GM18870 (cell line): ENCODE measurements around the gene DENND5B.
"Not testable (repeated sequence)": the region's sequence is repeated elsewhere in the genome, so short reads cannot be mapped to it uniquely, and the experiment has no call there.

ENCODE experiments used
- ATAC-seq: cut with Tn5 transposase; IDR thresholded peaks from one replicate; pipeline ENCODE4 v1.9.1; 2021; ENCODE audit warnings: moderate library complexity; ENCODE audit not compliant: unreplicated experiment

The DENND5B gene

DNA sequence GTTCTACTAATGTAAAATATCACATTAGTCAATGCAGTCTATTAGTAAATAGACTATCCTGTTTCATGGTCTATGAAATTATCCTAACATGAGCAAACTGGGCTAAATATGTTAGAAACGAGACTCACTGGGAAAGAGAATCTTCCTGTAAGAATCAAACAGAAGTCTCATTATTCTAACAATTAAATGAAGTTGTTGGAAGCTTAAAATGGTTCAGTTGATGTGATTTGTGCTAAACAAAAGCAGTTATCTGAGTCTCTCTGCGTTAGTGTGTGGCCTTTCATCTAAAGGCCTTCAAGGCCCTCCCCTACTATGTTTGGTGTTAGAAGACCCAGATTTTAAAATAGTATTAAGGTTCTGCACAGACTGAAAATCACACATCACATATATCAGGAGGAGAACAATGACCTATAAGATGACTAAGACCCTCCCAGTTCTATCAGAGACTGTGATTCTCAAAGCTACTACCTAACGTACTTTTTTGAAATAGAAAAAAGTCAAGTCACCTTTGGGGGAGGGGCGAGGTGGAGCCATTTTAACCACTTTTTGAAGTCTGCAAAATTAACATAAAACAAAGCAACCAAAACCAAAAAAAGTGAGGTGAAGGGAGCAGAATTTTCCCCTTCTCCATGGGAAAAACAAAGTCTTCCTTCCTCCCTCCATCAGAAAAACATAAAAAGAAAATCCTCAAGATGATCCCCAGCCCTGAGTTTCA, 82.3 kb downstream of the DENND5B start:
- ATAC-seq: no peak

DNA sequence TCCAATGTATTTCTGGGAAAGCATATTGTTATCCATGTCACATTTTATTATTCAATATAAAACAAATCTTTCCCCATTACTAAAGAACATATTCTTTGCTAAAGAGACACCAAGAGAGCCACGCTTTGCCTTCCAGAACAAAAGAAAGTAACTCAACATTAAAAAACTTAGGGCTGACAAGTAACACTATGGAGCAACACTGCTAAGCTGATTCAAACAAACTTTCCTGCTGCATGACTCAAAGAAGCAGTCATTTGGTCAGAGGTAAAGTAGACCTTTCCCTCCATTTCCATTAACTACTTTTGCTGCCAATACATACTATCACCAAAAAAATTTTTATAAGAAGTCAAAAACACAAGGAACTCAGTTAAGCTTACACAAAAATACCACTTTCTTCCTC, 83.0 kb downstream of the DENND5B start:
- no peak for ATAC-seq

DNA sequence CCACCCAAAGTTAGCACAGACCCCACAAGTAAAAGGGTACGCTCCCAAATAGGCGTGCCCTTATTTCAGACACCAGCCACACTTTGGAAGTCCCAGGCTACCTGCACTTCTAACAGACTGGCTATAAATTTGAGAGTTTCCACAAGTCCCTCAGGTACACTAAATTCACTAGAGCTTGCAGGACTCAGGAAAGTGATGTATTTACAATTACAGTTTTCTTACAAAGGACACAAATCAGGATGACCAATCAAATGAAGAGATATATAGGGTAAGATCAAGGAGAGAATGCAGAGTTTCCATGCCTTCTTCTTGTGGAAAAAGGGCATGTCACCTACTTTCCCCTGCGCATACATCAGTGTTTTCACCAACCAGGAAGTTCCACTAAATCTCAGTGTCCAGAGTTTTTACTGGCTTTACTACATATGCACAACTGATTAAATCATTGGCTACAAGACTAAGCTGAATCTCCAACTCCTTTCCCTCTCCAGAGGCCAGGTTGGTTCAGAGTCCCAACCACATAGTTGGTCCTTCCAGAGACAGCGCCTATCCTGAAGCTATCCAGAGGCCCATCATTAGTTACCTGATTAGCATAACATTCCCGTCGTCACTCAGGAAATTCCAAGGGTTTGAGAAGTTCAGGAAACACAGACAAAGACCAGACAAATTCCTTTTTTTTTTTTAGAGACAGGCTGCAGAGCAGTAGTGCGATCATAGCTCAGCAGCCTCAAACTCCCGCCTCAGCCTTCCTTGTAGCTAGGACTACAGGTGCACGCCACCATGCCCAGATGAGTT, 84.2 kb downstream of the DENND5B start:
- ATAC-seq: no peak

DNA sequence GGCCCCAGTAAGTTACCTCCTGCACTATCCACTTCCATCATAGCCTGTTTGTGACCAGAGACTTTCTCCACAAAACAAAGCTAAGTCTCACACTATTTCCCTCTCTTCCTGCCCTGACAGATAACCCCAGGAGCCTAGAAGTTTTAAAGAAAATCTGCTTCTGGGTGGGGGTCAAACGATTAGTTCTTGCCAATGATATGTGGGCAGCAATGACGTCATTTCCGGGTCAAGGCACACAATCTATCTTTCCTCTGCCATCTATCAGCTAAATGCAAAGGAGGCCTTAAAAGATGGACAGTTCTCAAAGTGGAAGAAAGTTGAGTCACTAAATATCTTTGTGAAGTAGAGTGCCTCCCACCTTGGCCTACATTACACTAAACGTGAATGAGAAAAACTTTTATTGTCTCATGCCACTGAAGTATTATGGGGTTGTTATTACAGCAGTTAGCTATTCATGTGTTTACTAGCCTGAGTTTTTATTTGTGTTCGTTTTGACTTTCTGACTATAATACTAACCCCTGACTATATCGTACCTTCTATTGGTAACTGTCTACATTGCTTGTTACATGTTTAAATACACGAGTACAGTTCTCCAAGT, 86.2 kb downstream of the DENND5B start:
- ATAC-seq: no peak

DNA sequence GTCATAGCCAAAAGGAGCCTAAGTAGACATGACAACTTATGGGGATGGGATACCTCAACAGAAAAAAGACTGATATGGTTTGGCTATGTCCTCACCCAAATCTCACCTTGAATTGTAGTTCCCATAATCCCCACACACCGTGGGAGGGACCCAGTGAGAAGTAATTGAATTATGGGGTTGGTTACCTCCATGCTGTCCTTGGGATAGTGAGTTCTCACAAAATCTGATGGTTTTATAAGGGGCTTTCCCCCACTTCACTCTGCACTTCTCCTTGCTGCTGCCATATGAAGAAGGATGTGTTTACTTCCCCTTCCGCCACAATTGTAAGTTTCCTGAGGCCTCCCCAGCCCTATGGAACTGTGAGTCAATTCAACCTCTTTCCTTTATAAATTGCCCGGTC, 89.9 kb downstream of the DENND5B start:
- ATAC-seq: not testable (repeated sequence)

DNA sequence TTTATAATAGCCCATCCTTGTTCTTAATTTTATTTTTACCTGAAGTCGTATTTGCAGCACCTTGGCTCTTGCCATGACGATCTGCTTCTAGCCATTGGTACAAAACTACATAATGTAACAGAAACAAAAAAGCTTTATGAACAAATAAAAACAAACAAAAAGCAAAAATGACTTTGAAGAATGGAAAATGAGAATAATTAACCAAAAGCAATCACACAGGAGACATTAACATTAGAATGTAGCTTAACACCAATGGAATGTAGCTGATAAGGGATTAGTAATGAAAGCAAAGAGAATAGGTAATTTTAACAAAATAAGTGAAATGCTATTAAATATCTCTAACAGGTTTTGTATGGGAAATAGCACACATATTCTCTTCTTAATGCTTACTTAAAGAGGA, 91.4 kb downstream of the DENND5B start:
- no peak for ATAC-seq

DNA sequence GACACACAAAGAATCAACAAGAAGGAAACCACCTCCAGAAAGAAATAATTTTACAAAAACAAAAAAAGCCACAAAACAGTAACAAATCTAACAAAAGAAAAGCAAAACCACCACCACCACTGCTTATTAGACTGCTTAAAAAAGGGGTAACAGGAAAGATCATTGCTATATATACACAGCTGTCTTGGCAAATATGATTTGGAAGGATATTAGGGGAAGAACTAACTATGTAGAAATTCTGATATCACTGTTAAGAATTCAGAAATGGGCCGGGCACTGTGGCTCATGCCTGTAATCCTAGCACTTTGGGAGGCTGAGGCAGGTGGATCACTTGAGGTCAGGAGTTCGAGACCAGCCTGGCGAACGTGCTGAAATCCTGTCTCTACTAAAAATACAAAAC, 92.5 kb downstream of the DENND5B start:
- no peak for ATAC-seq

DNA sequence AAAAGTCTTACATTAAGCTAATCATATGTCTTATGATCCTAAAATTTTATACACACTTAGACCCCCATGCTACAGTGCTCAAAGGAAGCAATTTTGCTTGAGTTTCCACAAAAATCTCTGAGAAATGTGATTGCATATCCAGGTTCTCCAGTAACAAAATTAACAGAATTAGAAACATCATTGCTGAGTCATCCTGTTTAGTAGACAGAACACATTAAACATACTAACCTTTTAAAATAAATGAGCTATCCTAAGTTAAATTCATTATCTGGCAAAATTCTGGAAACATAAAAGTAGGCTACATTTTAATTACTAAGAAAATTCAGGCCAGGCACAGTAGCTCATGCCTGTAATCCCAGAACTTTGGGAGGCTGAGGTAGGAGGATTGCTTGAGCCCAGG, 94.7 kb downstream of the DENND5B start:
- no peak for ATAC-seq

DNA sequence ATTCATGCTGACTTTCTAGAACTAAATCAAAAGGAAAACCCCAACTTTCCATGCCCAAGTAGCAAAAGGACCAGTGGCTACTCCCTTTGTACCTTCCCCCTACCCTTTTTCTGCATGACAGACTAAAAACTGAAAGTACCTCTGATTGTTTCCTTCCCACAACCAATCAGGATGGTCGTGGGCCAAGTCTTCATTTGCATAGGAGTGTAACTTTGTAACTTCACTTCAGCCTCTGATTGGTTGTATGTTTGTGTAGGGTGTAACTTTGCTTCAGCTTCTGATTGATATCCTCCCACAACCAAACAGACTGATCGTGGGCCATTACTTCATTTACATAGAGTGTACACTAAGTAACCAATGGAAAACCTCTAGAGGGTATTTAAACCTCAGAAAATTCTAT, 96.5 kb downstream of the DENND5B start:
- no peak for ATAC-seq

DNA sequence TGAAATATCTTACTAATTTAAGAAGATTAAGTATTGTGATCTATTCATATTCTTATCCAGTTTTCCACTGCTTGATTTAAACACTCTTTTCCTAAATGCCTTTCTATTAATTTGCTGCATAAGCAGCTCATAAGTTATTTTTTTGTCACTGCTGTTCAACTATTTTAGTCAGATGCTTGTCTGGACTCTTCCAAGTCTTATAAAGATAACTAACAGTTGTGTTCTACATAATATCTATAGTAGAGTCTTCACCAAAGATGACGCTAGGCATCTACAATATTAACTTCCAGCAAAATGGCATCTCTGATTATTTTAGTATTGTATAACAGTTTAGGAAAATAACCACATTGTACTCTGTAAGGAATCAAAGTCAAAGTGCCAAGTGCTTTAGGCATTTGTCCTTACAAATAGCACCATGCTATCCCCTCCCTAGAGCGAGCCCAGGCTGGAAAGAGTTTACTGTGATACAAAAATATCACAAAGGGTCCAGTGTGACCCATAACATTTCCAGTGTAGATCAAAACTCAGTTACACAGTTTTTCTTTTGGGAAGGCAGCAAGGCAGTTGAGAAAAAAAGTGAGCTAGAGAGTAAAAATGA, 98.2 kb downstream of the DENND5B start:
- no peak for ATAC-seq

DNA sequence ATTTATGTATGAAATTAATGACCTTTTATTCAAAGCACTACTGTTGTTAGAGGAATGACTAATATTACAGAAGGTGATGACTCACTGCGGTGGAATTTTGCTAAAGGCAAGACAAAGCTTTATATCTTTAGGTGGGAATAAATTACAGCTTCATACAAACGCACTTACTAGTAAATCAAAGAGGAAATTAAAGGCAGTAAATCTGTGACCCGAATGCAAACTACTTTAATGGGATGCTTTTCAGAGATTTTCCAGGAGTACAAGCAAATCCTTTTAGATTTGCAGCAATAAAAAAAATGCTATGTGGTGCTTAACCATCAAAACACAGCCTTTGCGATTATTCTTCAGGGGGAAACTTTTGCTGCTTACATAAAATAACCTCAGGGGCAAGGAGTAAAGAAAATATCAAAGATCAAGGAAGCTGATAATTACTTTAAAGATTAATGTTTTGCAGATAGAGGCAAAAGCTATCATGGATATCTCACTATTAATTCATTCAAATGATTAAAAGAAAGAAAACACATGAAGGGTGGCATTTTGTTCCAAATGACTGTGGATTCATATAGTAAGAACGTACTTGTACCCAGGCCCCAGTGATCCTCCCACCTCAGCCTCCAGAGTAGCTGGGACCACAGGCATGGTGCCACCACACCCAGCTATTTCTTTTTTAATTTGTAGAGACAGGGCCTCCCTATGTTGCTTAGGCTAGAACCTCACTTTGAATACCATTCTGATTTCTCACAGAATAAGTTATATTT, 98.9 kb downstream of the DENND5B start:
- ATAC-seq: no peak

DNA sequence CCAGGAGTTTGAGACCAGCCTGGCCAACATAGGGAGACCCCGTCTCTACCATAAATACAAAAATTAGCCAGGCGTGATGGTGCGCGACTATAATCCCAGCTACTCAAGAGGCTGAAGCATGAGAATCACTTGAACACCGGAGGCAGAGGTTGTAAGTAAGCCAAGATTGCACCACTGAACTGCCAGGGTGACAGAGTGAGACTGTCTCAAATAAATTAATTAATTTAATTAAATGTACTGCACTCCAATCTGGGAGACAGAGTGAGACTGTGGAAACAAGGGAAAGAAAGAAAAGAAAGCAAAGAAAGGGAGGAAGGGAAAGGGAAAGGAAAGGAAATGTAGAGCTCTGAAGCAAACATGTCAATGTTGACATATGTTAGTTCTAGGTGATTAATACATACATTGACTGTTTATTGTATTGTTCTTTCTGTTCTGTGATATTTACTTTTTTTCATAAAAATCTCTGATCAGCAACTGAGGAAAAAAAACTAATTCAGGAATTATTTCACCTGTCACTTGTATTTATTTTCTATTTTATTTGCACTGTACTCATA, 99.6 kb downstream of the DENND5B start:
- no peak for ATAC-seq

DNA sequence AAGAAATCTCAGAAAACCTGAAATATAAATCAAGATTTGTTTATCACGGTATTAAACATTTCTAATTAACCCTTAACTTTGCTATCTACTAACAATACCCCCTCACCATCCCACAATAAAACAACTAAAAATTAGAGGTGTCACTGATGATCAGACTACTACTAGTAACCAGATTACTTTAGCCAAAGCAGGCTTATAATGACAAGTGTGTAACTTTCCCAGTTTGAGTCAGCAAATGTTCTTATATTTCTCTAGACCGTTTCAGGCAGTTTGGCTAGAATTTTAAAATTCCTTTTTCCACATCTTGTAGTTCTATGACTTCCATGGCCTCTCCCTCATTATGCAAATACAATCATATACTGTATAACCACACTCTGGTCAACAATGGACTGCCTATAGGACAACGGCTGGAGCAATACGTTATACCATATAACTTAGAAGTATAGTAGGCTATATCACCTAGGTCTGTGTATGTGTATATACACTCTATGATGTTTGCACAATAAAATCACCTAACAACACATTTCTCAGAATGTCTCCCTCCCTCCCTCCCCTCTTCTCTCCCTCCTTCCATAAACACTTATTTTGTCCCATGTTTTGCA, 102.1 kb downstream of the DENND5B start:
- ATAC-seq: no peak

DNA sequence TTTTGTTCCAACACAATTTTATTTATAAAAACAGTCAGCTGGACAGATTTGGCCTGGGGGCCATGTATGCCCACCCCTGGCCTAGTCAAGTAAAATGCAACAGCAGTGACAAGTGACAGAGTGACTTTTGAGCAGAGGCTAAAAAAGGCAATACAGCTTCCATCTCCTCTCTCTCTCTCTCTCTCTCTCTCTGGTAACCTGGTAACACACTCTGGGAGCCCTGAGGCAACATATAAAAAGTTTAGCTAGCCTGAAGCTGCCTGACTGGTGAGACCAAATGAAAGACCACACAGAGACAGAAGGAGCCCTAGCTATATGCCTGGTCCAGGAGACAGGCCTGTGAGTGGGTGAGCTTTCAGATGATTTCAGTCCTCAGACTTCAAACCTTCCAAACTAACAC, 105.4 kb downstream of the DENND5B start:
- no peak for ATAC-seq

DNA sequence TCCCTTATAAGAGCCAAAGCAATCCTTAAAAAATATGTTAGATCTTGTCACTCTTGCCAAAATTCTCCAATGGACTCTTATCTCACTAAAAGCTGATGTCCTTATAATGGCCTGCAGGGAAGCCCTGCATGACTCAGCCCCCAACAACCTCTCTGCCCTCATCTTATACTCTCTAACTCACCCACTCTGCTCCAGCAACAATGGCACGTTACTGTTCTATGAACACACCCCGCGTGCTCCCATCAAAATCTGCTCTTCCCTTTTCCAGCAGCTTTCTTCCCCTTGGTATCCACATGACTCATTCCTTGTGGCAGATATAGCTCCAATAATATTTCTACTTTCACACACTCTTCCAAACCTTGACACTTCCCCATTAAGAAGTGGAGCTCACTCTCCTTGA, 108.1 kb downstream of the DENND5B start:
- ATAC-seq: no peak

DNA sequence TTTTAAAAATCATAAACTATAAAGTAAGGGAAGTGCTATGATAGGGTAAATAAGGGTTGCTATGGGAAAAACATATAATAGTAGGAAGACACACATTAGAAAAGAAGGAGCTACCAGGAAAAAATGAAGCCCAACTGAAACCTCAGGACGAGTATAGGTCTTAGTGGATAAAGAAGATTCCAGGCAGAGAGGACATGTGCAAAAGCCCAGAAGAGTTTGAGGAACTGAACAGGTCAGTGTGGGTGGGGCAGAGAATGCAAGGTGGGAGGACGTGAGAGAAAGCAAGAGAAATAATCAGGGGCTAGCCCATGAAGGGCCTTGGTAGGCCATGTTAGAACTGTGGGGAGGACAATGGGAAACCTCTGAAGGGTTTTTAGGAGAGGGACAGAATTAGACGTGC, 109.5 kb downstream of the DENND5B start:
- no peak for ATAC-seq

DNA sequence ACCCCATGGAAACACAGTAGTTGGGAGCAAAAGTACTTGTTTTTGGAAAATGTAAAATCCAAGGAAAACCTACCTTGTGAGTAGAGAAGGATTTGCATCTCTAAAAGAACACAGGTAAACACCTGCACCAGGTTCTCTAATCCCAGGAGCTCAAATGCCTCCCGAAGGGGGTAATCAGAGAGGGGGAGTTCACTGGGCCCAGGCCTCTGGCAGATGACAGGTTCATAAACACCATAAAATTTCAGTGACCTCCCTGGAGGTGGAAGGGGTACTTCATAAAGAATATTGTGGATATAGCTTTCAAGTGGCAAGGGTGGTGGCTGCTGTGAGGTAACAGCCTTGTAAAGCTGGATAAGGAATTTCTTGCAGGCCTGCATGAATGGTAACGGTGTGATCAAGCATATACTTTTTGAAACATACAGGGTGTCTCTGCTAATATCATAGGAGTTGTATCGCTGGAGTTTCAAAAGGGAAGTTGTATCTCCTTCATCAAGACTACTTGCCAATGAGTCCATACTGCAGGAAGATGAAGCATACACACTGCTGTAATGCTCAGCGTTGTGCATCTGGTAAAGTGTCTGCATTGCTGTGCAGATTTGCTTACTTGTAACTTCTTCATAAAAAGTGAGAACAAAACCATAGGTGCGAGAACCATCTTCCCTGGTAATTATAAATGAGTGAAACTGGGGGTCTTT, 111.3 kb downstream of the DENND5B start:
- no peak for ATAC-seq

DNA sequence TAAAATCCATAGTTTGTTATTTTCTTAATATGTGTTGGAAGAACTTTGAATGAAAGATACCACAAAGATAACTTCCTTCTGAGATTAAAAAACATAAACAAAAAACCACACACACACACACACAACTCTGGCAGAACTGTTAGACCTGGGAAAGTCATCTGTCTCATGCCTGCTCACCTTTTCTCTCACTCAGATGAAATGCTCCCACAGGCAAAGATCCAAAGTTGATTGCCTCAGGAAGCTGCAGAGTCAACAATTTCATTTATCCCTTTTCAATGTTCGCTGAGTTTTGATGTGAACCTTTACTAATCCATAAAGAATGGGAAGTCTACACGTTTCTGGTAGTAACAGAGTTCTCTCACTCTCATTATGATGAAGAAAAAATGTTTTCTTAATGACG, 112.0 kb downstream of the DENND5B start:
- no peak for ATAC-seq

DNA sequence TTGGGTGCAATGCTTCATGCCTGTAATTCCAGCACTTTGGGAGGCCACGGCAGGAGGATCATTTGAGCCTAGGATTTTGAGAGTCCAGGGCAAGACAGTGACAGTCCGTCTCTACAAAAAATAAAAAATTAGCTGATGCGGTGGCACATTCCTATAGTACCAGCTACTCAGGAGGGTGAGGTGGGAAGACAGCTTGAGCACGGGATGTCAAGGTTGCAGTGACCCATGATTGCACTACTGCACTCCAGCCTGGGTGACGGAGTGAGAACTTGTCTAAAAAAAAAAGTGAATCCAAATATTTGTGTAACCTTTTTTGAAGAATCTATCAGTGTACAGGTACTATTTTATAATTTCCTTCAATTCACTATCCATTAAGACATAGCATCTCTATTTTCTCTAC, 112.5 kb downstream of the DENND5B start:
- ATAC-seq: no peak

DNA sequence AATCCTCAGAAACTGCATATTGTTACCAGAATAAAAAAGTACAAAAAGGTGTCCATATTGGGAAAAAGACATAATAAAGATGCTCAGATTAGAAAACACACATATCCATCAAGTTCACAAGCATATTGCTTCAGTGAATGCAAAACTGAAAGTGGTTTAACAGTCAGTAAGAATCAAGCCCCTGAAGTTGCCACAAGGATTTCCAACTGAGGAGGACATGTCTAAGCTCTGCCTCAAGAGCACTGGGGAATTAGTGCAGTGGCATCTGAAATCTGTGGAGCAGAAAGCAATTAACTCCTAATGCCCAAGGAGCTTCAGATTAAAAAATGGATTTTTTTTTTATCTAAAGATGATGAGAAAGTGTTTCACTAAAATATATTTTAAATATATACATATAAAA, 113.2 kb downstream of the DENND5B start:
- ATAC-seq: no peak
